ENCODE measurements around the gene TBX2.

TBX2 gene

GRCh38 chr17:61454381-61455323, 55.0 kb downstream of the TBX2 start:
- TF ChIP-seq CTCF (IDR thresholded peaks at IDR 0.05; ENCODE audit: low read depth, low read length, missing control alignments), result no peak
- in situ Hi-C loops (cut with HindIII; ENCODE audit: low sequenced_read_pairs), result no loop called here
- no peak for DNase-seq (ENCODE audit: low read depth)
- no peak overlapping the region for H3K4me3 ChIP-seq (ENCODE audit: low read depth, low read length)

- TF ChIP-seq CTCF (IDR thresholded peaks at IDR 0.05; ENCODE audit: low read depth, low read length, missing control alignments), result no peak
- H3K4me3 ChIP-seq (ENCODE audit: low read depth, low read length), result no peak overlapping the region
- in situ Hi-C loops (cut with HindIII; ENCODE audit: low sequenced_read_pairs), result no loop called here
- DNase-seq (ENCODE audit: low read depth), result no peak
These were observed 55.8 kb downstream of the TBX2 start for GRCh38 chr17:61455324-61456060.

GRCh38 chr17:61456061-61456681, 56.5 kb downstream of the TBX2 start:
- no peak for DNase-seq (ENCODE audit: low read depth)
- in situ Hi-C loops (cut with HindIII; ENCODE audit: low sequenced_read_pairs), result no loop called here
- TF ChIP-seq CTCF (IDR thresholded peaks at IDR 0.05; ENCODE audit: low read depth, low read length, missing control alignments), result no peak
- no peak overlapping the region for H3K4me3 ChIP-seq (ENCODE audit: low read depth, low read length)

DNA sequence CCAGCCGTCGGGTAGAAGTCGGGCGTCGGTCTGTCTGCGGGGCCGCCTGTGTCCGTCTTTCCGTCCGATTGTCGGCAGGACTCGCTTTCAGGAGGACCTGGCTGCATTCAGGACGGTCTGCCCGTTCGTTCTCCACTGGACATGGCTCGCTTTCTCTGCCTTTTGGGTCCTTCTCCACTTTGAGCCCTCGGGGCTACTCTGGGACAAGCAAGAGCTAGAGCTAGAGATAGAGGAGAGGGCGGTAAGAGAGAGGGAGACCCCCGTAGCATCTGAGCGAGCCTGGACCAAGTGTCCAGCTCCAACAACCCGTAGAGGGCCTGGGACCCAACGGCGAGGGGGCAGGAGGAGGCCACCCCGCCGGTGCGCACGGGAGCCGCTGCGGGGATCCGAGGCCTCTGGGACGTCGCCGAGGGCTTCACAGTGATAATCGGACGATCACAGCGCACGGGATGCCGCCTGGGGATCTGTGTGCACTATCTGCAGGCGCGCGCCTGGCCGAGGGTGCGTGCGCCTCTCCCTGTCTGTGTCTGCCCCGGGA, 57.1 kb downstream of the TBX2 start:
- in situ Hi-C loops (cut with HindIII; ENCODE audit: low sequenced_read_pairs), result no loop called here
- no peak for DNase-seq (ENCODE audit: low read depth)
- no peak overlapping the region for H3K4me3 ChIP-seq (ENCODE audit: low read depth, low read length)
- no peak for TF ChIP-seq CTCF (IDR thresholded peaks at IDR 0.05; ENCODE audit: low read depth, low read length, missing control alignments)

GRCh38 chr17:61457226-61457983, 57.8 kb downstream of the TBX2 start:
- no peak overlapping the region for H3K4me3 ChIP-seq (ENCODE audit: low read depth, low read length)

More at GRCh38 chr17:61457226-61457983, 57.8 kb downstream of the TBX2 start:
- DNase-seq (ENCODE audit: low read depth), result no peak
- in situ Hi-C loops (cut with HindIII; ENCODE audit: low sequenced_read_pairs), result no loop called here
- no peak for TF ChIP-seq CTCF (IDR thresholded peaks at IDR 0.05; ENCODE audit: low read depth, low read length, missing control alignments)

Data from astrocyte of the cerebellum (primary cell).